Stimulated activated CD4-positive, alpha-beta T cell treated with anti-CD3 and anti-CD28 coated beads, Interleukin-15, amount 100 ng/mL, for 1 hour (primary cell): ENCODE measurements around the gene TRIM52.
"Not testable (repeated sequence)": the region's sequence is repeated elsewhere in the genome, so short reads cannot be mapped to it uniquely, and the experiment has no call there.

ENCODE experiments used
- DNase-seq, 2 donors: peaks; one replicate each; pipeline ENCODE4 v3.0.0-alpha.2; 2020; ENCODE audit warnings: low read depth in 1 of 2, low spot score in 1 of 2

Gene TRIM52

DNA sequence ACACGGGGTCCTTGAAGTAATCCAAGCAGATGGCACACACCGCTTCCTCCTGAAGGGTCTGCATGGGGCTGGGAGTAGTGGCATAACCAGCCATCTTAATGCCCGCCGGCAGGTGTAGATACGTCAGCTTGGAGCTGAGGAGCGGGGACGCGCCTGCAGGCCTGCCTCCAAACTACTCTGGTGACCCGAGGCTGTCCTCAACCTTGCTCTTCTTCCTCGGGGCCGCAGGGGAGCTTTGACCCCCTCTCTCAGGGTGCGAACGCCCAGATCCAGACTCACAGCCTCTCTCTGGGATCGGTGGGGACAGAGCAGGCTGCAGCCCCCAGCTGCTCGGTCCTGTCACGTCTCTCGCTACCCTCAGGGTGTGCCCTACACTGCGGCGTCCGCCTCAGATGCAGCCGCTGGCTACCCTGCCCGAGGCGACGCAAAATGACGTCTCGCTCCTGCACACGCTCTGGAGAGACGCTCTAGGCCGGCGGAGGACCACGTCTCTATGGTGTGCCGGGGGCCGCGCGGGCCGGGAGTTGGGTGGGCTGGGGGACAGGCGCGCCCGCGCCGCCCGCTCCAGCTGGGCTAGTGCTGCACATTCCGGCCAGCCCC lies at the start of gene TRIM52:
TSS of gene TRIM52 (minus strand) at position 424 of the 600 bp plus-strand sequence. CDS start at position 94, 330 bp downstream.
- peak; percentile 77 to 83 for DNase-seq

DNA sequence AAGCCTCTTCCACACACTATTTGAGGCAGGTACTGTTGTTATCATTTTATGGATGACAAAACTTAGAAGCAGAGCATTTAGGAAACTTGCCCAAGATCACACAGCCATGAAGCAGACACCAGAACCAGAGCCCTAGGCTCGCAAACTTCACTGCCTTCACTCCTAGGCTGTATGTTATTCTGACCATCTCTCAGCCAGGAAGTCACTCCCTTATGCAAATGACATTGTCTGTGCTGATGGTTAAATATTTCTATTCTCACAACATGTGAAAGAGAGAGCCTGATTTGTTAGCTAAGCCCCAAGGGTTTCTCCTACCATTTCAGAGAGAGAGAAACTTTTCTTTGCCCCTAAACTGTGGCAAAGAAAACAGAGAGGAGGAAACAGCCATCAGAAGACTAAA lies 26.4 kb upstream of the TRIM52 start:
- not testable (repeated sequence) for DNase-seq

DNA sequence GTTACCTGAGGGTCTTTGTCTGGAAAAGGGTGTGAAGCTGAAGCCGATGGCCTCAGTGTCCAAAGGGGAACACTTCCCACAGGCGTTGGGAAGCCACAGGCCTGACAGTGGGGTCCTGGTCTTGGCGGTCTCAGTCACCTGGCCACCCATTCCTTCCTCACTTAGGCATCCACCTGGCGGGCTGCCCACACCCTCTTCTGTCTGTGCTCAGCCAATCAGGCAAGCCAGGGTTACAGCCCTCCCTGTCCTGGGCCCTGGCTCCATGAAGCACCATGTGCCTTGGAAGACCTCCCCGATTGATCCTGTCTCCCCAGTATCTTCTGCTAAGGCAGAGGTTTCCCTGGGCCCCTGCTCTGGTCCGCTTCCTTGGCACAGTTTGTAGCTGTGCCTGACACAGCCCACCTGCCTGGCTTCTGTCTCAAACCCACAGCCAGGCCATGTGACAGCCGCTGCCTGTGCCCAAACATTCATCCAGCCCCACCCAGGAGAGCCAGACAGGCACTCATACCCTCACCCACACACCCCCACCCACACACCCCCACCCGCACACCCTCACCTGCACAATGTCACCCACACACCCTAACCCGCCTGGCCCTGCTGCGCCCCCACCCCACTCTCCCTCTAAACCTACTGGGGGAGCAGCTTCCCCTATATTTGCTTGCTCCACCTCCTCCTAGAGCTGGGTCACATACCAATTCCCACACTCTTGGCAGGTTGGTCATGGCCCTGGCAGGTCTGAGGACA lies 25.2 kb upstream of the TRIM52 start:
- DNase-seq, result not testable (repeated sequence)

DNA sequence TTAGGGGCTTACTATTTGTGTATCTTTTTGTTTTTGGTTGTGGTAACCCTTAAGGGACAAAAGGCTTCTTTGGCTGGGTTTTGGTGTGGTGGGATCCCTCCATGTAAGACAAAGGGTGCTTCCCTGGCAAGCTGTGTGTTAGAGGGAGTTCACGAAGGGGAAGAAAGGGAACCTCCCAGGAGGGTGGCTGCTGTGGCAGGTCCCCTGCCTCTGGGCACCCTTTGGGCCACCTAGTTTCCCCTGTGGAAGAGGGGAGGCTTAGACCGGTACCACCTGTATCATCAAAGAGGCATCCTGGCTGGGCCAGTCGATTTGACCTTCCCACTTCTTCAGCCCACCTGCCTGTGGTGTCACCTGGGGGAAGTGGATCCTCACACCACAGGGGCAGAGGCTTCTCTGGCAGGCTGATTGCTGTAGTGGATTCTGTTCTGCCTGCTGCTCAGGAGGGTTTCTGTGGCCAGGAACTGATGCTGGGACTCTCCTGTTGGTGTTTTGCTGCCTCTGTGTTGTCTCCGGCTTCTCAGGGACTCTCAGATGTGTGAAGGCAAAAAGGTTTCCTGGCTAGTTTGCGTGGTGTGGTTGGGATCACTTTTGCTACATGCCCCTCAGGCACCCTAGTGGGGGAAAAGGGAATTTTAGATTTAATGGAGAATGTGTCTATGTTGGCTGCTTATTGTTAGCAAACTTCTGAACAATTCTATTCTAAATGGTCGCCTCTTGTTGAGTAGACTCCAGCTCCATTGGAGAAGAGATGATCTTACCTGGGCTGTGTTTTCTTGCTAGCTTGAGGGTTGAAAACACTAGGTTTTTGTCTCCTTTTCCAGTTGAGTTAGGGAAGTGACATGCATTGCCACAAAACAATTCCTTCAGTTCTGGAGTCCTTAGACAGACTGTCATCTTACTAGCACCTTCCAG lies 23.2 kb upstream of the TRIM52 start:
- DNase-seq, result not testable (repeated sequence)

DNA sequence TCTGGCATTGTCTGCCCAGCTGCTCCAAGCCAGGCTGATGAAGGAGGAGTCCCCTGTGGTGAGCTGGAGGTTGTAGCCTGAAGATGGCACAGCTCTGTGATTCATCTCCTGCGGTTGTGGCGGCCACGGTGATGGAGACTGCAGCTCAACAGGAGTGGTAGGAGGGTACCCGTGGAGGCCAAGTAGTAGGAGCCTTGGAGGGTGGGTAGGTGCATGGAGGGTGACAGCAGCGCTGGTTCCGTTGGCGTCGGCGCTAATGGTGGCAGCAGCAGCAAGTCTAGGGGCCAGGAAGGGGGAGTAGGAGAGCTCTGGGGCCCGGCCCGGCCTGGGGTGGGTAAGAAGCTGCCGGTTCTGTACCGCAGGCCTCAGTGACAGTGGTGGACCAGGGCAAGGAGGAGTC lies 22.4 kb upstream of the TRIM52 start:
- no peak for DNase-seq

DNA sequence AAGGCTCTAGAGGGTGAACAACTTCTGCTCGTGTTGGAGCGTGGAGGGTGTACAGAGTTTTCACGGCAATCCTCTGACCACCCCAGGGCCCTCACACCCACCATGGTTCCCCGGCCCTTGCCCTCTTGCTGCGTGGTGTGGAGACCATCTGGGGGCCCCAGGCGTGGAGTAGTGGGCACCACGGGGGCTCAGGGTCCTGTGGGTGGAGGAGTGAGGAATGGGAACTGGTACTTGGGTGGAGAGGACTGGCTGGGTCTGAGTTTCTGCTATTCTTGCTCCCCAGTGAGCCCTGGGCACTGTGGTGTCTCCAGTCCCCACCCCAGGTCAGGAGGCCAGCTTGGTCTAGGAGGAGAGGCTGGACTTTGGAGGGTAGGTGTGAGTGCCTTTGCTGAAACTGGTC lies 21.9 kb upstream of the TRIM52 start:
- no peak for DNase-seq

DNA sequence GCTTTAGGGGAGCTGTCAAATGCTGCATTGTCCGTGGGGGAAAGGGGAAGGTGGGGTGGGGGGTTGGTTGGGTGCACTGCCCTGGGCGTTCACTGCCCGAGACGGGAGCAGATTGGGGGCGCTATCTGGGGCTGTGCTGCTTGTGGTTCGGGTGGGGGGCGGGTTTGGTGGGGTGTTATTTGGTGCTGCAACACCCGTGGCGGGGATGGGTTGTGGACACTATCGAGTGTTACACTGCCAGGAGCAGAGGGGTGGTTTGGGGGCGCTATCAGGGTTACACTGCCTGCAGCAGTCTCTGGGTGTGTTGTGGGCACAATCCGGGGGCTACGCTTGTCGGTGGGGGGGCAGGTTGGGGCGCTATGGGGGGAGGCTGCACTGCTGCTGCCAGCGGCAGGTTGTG lies 21.5 kb upstream of the TRIM52 start:
- DNase-seq, result not testable (repeated sequence)

DNA sequence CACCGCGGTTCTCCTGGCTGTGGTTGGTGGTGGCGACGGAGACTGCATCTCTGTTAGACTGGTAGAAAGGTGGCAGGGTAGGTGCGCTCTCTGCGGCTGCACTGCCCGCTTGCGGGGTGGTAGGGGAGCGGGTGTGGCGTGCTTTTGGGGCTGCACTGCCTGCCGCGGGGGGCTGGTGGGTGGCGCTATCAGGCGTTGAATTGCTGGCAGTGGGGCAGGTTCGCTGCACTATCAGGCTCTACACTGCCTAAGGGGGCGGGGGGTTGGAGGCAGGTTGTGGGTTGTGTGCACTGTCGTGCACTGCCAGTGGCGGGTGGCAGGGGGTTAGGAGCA lies 21.0 kb upstream of the TRIM52 start:
- no peak for DNase-seq

DNA sequence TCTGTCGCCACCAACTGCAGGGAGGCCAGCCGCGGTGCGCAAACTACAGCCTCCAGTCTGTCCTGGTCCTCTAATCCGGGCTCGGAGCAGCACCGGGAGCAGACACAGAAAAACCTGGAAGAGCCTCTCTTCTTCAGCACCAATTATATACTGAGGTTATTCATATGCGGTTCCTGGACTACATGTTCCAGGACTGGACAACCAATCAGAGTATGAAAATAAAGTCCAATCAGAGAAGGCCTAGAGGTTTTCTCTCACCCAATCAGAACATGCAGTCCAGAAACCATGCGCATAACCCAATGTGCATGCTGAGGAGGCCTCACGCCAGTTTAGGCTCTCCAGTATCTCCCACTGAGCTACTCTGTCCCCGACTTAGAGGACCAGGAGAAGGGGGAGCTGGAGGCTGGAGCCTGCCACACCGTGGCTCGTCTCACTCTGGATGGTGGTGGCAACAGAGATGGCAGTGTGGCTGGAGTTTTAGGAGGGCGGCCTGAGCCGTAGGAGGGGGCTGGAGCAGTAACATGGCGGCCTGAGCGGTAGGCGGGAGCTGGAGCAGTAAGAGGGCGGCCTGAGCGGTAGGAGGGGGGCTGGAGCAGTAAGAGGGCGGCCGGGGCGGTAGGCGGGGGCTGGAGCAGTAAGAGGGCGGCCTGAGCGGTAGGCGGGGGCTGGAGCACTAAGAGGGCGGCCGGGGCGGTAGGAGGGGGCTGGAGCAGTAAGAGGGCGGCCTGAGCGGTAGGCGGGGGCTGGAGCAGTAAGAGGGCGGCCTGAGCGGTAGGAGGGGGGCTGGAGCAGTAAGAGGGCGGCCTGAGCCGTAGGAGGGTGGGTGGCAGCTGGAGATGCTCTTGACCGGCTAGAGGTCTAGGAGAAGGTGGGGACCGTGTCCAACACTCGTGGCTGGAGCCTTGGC lies 20.4 kb upstream of the TRIM52 start:
- no peak for DNase-seq

DNA sequence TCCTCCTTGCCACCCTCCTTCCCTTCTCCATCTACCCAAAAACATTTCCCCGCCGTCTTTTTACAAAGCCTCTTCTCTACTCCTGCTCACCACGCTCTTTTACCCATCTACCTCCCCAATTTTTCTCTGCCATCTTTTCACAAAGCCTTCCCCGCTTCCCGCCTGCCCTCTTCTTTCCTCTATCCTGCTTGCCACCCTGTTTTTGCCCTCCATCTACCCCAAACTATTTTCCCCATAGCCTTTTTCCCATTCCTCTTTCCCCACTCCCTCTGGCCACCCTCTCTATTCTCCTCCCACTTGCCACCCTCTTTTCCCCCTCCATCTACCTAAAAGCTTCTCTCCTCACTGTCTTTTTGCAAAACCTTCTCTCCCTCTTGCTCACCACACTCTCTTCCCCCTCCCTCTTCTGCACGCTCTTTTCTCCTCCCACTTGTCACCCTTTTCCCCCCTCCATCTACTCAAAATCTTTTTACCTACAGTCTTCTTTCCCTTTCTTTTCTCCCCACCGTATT lies 19.4 kb upstream of the TRIM52 start:
- DNase-seq, result no peak

DNA sequence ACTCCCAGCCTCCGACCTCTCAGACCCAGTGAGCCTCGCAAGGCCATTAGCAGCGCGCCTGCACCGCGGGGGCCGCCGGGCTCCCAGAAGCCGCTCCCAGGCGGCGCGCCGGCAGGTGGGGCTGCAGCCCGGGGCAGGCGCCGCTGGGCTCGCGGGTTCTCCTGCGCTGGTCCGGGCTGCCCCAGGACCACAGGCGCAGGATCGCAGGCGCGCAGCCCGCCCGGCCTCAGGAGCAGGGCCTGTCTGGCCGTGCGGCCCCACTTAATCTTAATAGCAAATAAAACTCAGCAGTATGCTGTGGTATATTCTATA lies 12.4 kb upstream of the TRIM52 start:
- DNase-seq, result not testable (repeated sequence)

DNA sequence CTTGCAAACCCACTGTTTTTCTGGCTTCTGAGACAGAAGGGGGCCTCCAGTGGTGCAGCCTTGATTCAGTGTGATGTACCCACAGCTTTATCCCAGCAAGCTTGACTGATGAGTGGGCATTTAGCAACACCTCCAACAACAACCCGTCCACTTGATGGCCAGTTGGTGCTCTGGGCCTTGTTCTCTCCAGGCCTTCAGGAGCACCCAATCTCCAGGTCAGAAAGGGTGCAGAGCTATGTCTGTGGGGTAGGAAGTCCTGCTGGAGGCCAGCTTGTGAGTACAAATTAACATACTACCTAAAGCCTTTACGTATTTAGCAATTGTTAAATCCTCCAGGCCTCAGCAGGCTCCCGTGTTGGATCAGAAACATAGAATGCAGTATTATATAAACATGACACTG lies 10.1 kb upstream of the TRIM52 start:
- DNase-seq, result no peak

DNA sequence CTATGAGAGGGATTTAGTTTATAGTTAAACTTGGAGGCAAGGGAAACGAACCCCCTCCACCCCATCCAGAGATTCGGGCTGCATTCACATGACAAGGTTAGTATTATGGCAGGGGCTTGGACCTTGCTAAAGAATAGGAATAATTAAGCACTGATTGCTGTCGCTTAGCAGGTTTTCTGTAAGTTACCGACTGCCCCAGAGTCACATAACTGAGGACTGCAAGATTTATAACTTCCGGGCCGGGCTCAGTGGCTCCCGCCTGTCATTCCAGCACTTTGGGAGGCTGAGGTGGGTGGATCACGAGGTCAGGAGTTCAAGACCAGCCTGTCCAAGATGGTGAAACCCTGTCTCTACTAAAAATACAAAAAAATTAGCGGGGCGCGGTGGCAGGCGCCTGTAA lies 7.0 kb upstream of the TRIM52 start:
- DNase-seq, result not testable (repeated sequence)

DNA sequence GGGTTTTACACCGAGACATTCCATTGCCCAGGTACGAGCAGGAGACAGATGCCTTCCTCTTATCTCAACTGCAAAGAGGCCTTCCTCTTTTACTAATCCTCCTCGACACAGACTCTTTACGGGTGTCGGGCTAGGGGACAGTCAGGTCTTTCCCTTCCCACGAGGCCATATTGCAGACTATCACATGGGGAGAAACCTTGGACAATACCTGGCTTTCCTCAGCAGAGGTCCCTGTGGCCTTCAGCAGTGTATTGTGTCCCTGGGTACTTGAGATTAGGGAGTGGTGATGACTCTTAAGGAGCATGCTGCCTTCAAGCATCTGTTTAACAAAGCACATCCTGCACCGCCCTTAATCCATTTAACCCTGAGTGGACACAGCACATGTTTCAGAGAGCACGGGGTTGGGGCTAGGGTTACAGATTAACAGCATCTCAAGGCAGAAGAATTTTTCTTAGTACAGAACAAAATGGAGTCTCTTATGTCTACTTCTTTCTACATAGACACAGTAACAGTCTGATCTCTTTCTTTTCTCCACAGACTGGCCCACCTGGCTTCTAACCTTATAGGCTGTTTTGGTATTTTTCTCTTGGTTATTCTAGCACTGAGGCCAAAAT lies 6.5 kb upstream of the TRIM52 start:
- not testable (repeated sequence) for DNase-seq

DNA sequence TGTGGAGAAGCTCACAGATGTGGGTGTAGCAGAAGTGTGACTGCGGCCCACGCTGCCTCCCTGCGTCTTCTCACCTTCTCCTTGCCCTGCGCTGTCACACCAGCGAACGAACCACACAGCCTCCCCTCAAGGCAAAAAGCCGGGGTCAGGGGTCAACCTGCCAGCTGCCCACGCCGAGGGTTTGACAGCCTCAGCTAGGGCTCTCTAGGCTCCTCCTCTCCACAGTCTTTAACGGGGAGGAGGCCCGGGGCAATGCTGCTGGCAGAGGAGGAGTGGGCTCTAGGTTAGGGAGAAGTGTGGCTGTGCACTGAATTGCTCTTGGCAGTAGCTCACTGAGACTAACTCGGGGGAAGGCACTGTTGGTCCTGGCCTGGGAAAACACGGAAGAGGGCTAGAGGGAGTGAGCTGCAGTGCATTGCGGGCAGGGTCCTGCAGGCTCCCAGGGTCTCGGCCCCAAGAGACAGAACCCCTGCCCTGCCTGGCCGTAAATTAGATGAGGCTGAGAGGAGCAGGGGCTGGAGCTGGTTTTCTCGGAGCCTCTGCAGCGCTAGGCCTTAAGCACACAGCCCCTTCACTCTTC lies 4.2 kb upstream of the TRIM52 start:
- DNase-seq, result no peak

DNA sequence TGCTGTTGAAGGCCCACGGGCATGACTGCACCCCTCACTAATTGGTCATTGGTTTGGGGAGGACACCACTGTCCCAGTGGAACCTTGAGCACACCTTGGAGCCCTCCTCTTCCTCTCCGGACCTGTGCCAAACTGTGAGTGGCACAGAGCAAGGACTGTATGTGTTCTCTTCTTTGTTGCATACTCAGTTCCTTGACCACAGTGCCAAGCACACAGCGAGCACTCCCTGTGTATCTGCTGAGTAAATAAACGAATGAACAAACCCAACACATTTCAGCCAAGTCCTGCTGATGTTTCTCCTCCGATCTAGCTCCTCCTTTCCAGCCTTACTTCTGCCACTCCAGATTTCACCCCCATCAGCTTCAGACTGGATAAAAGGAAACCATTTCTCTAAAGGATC lies 2.7 kb upstream of the TRIM52 start:
- no peak for DNase-seq

DNA sequence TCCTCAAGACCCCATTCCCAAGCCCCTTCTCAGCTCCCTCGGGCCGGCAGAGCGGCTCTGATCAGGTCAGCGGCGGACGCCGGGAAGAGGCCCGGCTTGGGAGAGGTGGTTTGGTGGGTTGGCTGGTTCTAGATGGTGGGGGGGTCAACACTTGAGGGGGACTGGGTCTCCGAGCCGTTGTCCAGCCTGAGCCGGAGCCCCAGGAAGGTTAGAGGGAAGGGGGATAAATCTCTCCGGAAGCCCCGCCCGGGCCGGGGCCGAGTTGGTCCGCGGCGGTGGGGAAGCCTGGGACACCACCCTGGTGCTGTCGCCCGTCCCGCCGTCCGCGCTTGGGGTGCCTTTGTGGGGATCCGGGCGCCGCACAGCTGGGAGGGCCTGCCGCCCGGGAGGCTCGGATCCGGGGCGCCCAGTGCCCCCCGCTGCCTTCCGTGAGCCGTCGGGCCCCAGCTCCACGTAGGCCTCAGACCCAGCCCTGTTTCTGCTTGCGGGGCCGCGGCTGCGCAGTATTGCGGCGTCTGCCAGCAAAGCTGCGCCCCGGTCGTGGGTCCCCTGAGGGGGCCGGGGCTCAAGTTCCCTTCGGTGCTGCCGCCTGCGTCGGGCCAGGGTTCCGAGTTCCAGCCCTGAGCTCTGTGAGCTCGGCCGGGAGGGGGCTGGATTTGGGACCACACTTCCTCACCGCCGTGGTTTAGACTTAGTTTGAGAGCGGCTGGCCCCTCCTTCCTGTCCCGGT lies 542 bp upstream of the TRIM52 start:
- DNase-seq, result peak; percentile 60 to 63

DNA sequence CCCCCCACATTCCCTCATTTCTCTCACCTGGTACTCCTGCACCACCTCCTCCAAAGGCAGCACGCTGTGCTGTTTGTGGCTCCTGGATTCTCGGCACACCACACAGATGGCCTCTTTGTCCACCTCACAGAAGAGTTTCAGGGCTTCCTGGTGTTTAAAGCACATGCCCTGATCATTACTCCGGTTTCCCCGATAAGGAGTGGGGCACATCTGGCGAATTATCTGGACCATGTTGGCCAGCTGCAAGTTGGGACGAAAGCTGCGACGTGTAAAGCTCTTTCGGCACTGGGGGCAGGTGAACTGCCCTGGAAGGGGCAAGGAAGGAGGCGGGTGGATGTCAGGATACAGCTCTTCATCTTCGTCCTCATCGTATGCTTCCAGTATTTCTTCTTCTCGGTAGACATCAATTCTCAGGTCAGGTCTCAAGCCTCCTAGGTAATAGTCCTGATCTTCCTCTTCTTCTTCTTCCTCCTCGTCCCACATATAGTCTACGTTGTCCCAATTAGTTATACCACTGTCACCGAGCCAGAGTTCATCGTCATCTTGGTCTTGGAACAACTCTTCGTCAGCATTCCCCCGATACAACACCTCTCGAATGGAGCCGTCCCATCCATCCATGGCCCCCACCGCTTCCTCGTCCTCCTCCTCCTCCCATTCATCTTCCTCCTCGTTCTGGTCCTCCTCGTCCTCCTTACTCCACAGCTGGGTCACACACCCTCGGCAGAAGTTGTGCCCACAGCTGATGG lies 796 bp downstream of the TRIM52 start:
- DNase-seq, result no peak

DNA sequence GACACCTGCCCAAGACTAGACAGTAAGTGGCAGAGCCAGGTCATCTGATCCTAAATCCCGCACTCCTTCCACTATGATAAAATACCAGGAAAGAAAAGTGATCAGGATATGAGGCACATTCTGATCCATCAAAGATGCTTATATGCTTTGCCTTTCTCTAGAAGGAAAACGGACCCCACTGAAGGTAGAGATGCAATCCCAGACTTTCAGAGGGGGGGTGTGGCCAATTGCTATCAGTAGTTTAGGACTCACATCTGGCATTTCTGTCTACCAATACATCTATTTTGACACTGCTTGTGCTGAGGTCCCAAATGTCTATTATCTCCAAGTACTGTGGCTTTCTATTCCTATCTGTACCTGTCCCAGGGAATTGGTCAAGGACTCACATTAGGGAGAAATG lies 1.7 kb downstream of the TRIM52 start:
- no peak for DNase-seq
